ENCODE results near the gene GFOD1.
"Not testable (repeated sequence)": the region's sequence is repeated elsewhere in the genome, so short reads cannot be mapped to it uniquely, and the experiment has no call there.

GFOD1 gene

DNA sequence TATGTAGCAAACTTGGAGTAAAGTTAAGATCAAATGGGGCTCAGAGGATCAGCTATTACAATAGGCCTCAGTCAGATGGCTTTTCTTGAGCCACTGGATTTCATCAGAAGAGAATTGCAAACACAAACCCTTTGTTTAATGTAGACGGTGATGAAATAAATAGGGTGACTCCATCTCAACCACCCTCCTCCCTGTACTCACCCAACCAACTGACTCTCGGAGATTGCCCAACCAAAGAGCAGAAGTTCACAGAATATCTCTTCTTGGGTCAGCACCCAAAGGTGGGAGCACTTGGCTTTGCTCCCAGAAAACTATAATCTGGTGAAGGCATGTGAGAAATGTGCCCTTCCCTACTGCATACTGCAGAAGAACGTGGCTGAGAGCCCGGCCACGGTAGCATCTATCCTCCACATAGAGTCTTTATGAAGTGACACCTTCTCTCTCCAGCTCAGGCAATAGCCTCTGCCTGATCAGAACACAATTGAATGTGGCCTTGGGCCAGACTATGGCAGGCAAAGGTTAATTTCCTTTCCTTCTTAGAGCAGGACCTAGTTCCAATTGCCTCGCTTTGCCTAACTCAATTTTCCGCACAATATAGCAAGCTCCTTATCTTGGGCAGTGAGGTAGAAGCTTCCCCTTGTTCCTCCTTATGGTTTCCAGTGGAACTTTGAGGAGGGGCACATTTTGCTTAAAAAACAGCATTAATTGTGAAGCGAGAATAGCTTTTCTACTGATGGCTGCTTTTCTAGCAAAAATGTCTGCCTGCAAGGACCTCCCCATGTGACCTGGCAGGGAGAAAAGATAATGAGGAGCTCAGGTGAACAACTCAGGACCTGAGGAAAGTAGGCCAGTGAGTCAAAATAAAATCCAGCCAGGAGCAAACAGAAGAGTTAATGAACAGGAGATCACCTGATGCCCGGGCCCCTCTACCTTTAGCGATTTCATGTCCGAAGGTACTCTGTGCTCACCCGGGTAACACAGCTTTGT is 79.4 kb downstream of the GFOD1 start:
- no peak for DNase-seq (ENCODE audit: low read depth in 1 of 2, low spot score in 1 of 2)

DNA sequence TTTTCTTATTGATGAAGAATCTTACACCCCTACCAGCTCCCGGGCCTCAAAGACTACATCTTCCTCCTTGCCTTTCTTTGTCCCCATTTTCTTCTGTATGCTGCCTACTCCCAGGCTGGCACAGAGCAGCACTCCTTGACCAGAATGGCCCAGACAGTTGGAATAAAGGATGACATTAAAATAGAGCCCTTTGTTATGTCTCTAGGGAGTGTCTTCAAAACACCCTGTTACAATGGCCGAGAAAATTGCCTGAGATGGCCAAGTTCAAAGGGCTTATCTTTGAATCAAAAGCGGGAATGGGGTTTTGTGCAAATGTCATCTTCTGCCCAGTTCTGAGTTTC is 80.1 kb downstream of the GFOD1 start:
- no peak for DNase-seq (ENCODE audit: low read depth in 1 of 2, low spot score in 1 of 2)

DNA sequence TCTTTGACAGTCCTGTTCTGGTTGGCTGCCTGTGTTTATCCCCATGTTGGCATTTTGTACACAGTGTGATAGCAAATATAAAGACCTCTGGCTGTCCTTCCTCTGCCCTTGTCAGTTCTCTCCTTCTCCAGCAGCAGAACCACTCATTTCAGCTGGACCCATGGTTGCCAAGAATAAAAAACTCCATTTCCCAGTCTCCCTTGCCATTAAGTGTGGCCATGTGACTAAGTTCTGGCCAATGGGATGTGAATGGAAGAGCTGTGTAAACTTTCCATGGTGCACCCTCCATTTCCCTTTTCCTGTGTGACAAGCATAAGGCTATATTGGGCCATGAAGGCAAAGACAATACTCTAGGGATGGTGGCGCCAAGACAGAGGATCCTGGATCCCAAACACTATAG is 80.6 kb downstream of the GFOD1 start:
- DNase-seq (ENCODE audit: low read depth in 1 of 2, low spot score in 1 of 2) = no peak

DNA sequence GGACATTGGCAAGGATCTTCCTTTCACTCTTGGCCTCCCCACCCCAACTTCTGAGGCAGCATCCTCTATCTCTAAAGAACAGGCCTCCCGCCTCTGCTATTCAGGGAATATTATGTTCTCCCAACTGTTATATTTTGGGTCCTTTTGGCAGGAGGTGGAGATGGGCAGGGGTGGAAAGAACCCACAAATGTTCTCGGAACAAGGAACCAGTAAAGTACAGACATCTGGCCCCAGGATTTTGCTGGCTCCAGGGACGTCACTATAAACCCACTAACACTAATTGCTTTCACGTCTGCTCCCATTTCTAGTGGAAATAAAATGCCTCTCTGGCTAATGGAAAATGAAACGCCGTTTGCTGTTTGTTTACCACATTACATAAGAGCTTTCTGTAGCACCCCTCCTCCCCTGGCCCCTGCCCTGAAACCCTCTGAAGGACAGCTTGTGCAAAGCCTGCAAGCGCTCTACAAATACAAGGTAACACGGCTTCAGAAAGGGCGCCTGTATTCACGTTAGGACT is 81.4 kb downstream of the GFOD1 start:
- DNase-seq (ENCODE audit: low read depth in 1 of 2, low spot score in 1 of 2) = no peak

DNA sequence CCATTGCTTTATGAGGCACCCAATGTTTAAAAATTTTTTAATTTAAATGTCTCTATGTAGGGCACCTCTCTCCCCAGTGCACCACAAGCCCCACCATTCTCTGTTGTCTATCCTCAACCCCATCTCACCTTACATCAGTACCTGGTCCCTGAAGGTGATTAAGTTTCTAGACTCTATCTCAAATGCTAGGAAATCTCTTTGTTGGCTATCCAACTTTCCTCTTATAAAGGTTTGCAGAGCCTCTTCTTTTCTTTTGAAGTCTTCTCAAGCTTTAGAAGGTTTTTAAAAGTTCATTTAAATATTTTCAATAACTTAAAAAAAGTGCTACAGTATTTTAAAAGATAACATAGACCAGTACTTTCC is 82.5 kb downstream of the GFOD1 start:
- no peak for DNase-seq (ENCODE audit: low read depth in 1 of 2, low spot score in 1 of 2)

DNA sequence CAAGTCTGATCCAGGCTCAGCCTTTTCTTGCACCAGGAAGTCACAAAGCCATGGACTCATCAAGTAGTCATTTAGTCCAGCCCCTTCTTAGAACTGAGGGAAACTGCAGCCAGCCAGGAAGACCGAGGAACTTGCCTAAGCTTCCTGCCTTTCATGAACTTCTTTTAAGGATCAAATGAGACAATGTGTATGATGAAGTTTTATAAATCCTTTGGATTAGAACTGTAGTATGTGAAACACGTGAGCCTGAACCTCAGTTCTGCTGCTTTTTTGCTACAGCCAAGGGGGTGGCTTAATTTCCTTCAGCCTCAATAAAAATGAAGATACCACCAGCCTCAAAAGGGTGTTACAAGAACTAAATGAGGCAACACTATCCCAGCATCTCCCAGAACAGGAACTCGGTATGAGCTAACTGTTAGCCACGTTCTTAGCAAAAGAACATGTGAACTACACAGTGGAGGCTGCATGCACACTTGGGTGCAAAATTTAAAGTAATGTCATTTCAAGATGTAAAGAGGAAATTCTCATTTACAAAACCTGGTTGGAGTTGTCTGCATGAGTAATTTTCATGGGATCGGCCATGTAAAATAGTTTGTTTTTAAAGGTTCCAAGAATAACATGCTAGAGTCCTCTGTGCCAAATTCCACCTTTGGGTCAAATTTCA is 83.0 kb downstream of the GFOD1 start:
- DNase-seq (ENCODE audit: low read depth in 1 of 2, low spot score in 1 of 2) = no peak

DNA sequence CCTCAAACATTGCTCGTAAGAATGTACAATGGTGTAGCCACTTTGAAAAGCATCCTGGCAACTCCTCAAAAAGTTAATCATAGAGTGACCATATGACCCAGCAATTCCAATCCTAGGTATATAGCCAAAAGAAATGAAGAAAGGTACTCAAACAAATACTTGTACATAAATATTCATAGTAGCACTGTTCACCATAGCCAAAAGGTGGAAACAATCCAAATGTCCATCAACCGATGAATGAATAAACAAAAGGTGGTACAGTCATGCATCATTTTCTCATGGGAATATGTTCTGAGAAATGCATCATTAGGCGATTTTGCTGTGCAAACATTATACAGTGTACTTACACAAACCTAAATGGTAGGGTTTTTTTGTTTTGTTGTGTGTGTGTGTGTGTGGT is 84.7 kb downstream of the GFOD1 start:
- DNase-seq (ENCODE audit: low read depth in 1 of 2, low spot score in 1 of 2) = no peak

DNA sequence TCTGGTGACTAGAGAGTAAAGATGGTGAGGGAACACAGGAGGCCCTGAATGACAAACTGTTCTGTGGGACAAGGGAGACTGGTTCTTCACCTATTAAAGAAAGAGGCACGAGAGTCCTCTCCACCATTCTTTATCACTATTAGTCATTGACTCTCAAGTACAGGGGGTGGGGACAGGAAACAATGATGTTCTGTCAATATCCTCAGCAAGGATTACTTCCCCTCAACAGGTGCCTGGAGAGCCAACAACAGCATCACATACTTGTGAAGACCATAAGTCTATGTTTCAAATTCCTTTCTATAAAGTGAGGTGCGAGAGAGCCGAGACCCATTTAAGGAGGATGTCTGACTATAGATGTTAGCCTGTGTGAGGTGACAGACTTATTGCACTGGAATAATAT is 86.6 kb downstream of the GFOD1 start:
- DNase-seq (ENCODE audit: low read depth in 1 of 2, low spot score in 1 of 2) = no peak

DNA sequence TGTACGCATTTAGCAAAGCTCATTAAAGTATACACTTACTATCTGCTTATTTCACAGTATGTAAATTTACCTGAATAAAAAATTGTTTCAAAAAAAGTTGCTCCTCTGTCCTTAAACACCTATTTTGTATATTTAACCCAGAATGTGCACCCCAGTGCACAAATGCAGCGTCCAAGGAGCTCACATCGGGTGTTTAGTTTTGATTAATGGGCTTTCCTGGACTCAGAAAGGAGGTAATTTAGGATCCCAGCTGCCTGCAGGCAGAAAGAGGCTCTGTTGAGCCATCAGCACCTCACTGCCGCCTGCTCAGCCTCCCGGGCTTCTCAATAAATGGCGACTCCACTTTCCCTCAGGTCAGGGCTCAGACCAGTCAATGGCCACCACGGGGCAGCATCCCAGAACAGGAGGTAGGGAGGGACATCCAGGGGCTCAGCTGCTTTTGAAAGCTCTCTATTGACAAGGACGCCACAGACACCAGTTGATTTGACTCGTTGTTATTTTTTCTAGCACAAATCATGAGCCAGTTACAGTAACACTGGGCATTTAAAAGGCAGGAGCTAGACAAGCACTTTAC is 88.9 kb downstream of the GFOD1 start:
- DNase-seq (ENCODE audit: low read depth in 1 of 2, low spot score in 1 of 2) = no peak

DNA sequence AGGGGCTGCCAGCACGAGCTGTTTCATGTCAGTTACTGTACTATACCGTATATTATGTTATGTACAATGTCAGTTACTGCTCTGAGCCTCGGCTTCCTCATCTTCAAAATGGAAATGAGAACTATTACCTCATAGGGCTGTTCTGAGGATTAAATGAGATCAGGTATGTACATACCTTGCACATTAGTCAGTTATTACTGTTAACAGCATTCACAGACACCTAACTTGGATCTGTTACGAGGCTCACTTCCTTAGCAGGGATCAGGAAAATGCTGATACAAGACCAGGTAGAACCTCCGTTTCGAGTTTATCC is 89.4 kb downstream of the GFOD1 start:
- DNase-seq (ENCODE audit: low read depth in 1 of 2, low spot score in 1 of 2) = no peak

DNA sequence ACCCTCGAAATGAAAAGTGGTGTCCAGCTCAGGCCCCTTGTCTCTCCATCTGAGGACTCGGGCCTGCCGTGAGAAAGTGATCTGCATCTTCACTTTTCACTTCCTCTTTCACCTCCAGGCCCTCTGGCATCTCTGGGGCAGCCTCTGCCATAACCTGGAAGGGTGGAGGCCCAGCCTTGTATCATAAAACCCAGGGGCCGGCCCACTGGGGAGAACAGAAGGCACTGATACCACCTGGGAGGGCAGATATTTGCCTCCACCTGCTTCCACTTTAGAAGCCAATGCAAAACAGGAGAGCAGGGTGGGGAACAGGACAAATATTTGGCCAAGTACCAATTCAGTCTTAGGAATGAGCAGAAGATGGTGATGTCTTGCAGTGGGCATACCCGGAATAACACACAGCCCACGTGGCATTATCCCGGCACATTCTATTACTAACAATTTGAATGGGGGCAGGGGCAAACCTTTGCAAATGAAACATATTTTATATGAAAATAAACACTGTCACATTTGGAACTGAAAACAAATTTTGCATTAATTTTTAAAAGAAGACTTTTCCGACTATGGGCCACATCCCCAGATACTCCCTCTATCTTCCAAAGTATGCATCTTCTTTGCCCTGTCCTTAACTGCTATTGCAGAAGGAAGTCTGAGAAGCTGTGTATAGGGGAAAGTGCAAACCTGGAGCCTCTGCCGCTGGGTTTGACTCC is 89.9 kb downstream of the GFOD1 start:
- no peak for DNase-seq (ENCODE audit: low read depth in 1 of 2, low spot score in 1 of 2)

DNA sequence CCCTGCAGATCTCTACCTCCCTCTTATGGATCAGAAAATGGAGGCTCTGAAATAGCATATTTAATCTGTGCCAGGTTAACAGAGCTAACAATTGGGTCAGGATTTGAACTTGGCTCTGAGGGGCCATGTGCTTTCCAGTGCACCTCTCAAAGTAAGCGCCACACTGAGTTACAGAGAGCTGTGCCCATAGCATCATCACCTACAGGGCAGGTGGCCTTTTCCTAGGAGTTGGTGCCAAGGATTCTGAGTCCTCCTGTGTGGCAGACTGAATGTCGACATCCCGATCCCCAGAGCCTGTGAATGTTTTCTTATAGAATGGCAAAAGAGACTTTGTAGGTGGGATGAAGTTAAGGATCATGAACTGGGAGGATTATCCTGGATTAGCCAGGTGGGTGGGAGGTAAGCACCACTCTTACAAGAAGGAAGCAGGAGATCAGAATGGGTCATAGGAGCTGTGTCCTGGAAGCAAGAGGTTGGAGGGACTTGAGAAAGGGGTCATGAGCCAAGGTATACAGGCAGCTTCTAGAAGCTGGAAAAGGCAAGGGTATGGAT is 91.1 kb downstream of the GFOD1 start:
- no peak for DNase-seq (ENCODE audit: low read depth in 1 of 2, low spot score in 1 of 2)

DNA sequence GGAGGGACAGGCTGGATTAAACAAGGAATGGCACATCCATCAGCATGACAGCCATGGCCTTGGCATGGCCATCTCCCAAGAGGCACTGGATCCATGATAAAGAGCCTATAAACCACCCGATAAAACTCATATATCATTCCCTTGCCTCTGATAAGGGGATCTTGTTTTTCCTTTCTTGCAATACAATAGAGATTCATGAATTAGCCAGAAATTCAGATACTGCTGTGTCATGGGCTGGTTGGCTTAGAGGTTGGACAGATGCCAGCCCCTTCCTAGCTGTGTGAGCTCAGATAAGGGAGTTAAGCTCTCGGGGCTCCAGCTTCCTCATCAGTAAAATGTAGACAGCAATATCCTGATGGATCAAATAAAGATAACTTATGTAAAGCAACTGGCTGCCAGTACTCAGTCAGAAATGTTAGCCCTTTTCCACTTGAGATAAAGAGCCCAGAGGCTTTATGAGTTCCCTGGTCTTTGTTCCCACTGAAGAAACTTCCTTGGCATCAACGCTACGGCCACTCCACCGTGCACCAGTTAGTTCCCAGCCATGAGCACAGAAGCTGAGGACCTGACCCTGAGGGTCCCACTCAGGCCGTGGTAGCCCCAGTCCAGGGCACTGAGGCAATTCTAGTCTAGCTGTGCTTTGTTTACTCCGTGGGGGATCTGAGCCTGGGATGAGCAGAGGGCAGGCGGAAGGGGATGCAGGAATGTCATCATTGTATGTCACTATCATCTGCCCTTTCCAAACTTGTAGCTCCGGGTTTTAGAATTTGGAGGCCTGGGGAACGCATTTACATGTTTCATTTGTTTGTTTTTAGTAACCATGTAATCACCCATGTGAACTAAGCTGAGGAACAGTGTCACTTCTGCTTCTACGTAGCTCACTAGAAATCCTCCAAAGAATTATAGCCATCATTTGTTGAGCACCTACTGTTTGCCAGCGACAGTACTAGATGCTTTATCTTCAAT is 91.8 kb downstream of the GFOD1 start:
- DNase-seq (ENCODE audit: low read depth in 1 of 2, low spot score in 1 of 2) = no peak

DNA sequence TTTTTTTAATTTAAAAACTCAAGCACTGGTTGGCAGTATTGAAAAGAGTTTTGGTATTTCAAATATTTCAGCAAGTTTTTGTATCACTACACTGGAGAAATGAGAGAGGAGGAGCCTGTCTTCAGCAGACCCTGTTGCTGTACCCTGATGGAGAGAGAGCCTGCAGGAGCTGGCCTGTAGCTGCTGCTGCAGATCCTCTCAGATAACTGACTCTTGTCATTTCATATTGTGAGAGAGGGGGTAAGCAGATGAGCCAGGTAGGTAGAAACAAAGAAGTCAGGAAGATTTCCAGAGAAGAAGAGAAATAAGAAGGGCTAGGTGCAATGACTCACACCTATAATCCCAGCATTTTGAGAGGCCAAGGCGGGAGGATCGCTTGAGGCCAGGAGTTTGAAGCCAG is 94.9 kb downstream of the GFOD1 start:
- DNase-seq (ENCODE audit: low read depth in 1 of 2, low spot score in 1 of 2) = no peak

DNA sequence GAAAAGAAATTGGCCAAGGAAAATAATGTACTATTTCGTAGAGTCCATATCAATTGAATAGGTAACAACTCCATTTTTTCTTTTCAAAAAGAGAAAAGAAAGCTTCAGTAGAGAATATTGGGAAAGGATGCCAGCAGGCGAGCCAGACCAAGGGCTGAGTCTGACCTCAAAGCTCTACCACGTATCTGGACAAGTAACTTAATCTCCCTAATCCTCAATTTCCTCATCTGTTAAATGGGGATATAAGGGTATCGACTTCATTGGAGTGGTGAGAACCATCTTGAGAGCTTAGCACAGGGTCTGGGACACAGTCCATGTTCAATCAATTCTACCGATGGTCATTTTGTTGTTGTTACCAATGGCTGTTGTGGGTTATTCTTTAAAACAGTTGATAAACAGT is 95.9 kb downstream of the GFOD1 start:
- no peak for DNase-seq (ENCODE audit: low read depth in 1 of 2, low spot score in 1 of 2)

DNA sequence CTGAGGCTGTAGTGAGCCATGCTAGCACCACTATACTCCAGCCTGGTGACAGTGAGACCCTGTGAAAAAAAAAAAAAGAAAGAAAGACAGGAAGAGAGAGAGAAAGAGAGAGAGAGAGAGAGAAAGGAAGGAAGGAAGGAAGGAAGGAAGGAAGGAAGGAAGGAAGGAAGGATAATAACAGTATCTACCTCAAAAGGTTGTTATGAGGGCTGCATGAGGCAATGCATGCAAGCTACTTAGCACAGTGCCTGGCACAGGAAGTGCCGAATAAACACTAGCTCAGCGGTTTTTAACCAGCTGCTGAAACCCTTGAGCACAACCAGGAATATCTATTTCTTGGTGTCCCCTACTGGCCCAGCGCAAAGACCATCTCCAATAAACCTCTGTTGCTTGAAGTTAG is 96.7 kb downstream of the GFOD1 start:
- DNase-seq (ENCODE audit: low read depth in 1 of 2, low spot score in 1 of 2) = no peak

DNA sequence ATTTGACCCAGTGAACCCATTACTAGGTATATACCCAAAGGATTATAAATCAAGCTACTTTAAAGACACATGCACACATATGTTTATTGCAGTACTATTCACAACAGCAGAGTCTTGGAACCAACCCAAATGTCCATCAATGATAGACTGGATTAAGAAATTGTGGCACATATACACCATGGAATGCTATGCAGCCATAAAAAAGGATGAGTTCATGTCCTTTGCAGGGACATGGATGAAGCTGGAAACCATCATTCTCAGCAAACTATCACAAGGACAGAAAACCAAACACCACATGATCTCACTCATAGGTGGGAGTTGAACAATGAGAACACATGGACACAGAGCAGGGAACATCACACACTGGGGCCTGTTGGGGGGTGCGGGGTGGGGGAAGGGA is 98.2 kb downstream of the GFOD1 start:
- not testable (repeated sequence) for DNase-seq (ENCODE audit: low read depth in 1 of 2, low spot score in 1 of 2)

DNA sequence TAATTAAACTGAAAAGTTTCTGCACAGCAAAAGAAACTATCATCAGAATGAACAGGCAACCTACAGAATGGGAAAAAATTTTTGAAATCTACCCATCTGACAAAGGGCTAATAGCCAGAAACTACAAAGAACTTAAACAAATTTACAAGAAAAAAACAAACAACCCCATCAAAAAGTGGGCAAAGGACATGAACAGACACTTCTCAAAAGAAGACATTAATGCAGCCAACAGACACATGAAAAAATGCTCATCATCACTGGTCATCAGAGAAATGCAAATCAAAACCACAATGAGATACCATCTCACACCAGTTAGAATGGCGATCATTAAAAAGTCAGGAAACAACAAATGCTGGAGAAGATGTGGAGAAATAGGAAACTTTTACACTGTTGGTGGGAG is 98.6 kb downstream of the GFOD1 start:
- not testable (repeated sequence) for DNase-seq (ENCODE audit: low read depth in 1 of 2, low spot score in 1 of 2)

DNA sequence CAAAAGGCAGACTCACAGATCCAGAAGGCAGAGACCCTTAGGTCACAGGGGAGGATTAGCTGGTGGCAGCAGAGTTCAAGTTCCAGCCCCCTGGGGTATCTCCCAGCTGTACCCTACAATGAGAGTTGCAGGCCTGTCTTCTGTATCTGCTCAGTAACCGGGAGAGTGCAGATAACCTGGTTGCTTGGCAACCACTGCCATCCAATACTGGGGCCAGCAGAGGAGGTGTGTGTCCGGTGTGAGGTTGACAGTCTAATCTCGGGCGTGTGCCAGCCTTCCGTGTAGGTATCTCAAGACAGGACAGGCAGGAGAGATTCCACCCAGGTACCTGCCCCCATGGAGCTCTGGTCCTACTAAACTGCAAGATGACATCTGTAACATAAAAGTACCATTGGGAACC is 102.4 kb downstream of the GFOD1 start:
- DNase-seq (ENCODE audit: low read depth in 1 of 2, low spot score in 1 of 2) = no peak

DNA sequence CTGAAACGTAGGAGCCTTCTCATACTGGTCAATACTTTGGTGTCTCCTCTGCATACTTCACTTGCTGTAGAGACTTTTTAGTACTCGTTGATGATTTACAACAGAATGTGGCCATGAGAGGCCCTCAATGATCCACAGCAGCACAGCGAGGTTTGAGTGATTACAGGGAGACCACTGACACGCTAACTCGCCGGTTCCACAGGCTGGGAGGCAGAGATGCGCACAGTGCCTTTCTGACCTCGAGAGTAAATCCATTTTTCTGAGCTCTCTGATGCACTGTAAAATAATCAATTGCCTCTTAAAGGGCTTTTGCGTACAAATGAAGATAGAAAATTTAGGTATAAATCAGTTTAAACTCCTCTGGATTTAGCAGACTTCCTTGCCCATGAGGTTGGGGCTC is 102.9 kb downstream of the GFOD1 start:
- no peak for DNase-seq (ENCODE audit: low read depth in 1 of 2, low spot score in 1 of 2)

Data from activated CD4-positive, alpha-beta T cell treated with anti-CD3 and anti-CD28 coated beads, Interleukin-2, amount 50 U/mL, for 24 hours (primary cell).